Activated naive CD4-positive, alpha-beta T cell treated with anti-CD3 and anti-CD28 coated beads for 36 hours (primary cell): ENCODE data around the gene NR2F6. TPM values are rescaled to one million over a fixed set of nuclear protein-coding genes. Genes with fewer than 3 reads are reported as not detected.

Experiments
- CTCF ChIA-PET: fragments of 350-600 bp; sonication (Branson Sonifier 250); formaldehyde crosslinking; loops from one replicate; lab custom pipeline; 2021; ENCODE audit warnings: antibody characterized with exemption; lab: Charles Lee
- DNase-seq: peaks from one replicate; pipeline ENCODE4 v3.0.0-alpha.2; 2020
- H3K27ac Mint-ChIP-seq: one replicate; pipeline ENCODE4 v1.8.0; 2021; ENCODE audit warnings: mild to moderate bottlenecking, mixed read lengths
- H3K27me3 Mint-ChIP-seq: one replicate; pipeline ENCODE4 v1.8.0; 2021; ENCODE audit warnings: low read depth, mixed read lengths
- H3K36me3 Mint-ChIP-seq: one replicate; pipeline ENCODE4 v1.8.0; 2021; ENCODE audit warnings: low read depth, mixed read lengths
- H3K4me1 Mint-ChIP-seq: one replicate; pipeline ENCODE4 v1.8.0; 2021; ENCODE audit warnings: low read depth, mixed read lengths
- H3K4me3 Mint-ChIP-seq: one replicate; pipeline ENCODE4 v1.8.0; 2021; ENCODE audit warnings: mild to moderate bottlenecking, moderate library complexity, mixed read lengths
- H3K9me3 Mint-ChIP-seq: one replicate; pipeline ENCODE4 v1.8.0; 2021; ENCODE audit warnings: mixed read lengths
- intact Hi-C: fragments of 100-400 bp; cut with micrococcal nuclease; formaldehyde crosslinking; loops from one replicate; pipeline ENCODE4 v1.15.1; 2023
- total RNA-seq, 2 experiments: library from RNA; stranded (reverse); gene quantifications; one replicate each; pipeline ENCODE4 v1.2.3, GENCODE V29; 2021

The NR2F6 gene
- total RNA-seq: 1 to 10 TPM; 5.3 to 6.0 TPM

DNA sequence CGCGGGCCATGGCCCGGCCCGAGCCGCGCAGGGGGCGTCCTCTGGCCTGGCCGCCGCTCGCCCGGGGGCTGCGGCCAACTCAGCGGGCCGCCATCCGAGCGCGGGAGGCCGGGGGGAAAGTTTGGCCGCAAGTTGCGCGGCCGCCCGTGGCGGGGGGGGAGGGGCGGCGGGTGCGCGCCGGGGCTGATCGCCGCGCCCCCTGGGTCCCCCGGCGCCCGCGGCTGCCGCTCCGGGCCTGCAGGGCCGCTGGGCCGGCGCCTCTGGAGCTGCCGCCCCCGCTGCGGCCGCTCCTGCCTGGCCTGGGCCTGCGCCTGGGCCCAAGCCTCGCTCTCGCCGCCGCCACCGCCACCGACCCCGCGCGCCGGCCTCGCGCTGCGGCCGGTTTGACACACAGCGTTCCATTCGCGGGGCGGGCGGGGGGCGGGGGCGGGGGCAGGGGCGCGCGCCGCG, at the start of gene NR2F6:
NR2F6 (minus strand) TSS at position 385 of the 450 bp plus-strand sequence. CDS start 699 bp downstream, outside the sequence.
- CTCF ChIA-PET: no interaction called here
- Mint-ChIP-seq H3K27me3 (no peaks in the 10 kb centered on the region), H3K4me3 (peak within 1 kb of the TSS; percentile 85), H3K9me3 (no peaks in the 10 kb centered on the region), H3K4me1 (peaks cover 4% of the 10 kb centered on the region), H3K36me3 (no peaks in the 10 kb centered on the region), H3K27ac (peak within 1 kb of the TSS; percentile 66)
- no peak for DNase-seq
- intact Hi-C loops: no loop called here

DNA sequence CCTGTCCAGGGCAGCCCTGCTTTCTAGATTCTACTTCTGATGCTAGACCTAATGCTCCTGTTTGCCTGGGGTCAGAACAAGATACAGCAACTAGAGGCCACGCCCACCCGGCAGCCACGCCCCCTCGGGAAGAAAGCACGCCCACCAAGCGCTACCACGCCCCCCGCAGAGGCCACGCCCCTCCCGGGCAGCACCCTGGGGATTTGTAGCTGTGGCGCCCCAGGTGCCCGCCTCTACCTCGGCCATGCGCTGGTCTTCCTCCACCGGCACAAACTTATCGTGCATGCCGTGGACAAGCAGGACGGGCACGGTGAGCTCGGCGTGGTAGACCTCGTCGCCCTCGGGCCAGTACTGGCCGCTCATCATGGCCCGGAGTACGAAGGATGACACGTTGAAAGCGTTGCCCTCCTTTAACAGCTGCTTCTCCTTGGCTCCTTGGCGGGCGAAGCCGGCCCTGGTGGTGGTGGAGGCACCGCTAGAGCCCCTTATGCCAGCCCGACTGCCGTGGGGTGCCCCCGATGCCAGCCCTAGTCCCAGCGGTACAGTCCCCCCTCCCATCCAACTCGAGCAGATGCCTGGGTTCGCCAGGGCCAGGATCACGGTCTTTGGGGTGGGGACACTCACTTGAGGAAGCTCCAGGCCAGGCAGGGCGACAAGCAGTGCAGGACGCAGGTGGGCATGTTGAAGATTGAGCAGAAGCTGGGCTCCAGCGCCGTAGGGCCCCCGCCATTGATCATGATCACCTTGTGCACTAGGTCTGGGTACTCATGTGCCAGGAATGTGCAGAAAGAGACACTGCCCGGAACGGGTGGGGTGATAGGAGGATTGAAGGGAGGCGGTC, 48.6 kb upstream of the NR2F6 start:
- no peak overlapping the region for H3K27ac Mint-ChIP-seq
- peak; percentile 57 for DNase-seq
- intact Hi-C loops: no loop called here
- H3K36me3 Mint-ChIP-seq: peaks cover 4% of the 10 kb centered on the region
- H3K4me3 Mint-ChIP-seq: no peak overlapping the region
- CTCF ChIA-PET: interaction anchor here (0.5 to 2.4 kb wide), 6 partner anchors 9 to 107 kb away, joined by 3 to 10 read pairs (median 4); partner anchors contain the start of genes ABHD8 and DDA1
- peaks cover 8% of the 10 kb centered on the region for H3K4me1 Mint-ChIP-seq
- H3K27me3 Mint-ChIP-seq: no peaks in the 10 kb centered on the region
- H3K9me3 Mint-ChIP-seq: no peaks in the 10 kb centered on the region

DNA sequence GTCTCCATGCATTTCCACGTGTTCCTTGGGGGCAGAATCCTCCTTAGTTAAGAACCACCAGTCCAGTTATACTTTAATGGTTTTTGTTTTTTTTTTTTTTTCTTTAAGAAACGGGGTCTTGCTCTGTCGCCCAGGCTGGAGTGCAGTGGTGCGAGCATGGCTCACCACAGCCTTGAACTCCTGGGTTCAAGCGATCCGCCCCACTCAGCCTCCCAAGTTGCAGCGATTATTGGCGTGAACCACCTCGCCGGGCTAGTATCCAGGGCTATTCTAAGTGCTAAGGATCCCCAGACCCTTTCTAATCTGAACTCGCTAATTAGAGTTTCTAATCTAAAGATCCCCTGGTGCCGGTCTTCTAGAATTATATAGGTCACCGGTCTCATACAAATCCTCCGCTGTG, 47.9 kb upstream of the NR2F6 start:
- Mint-ChIP-seq H3K27ac (no peak overlapping the region), H3K4me1 (peaks cover 8% of the 10 kb centered on the region), H3K36me3 (peaks cover 4% of the 10 kb centered on the region), H3K9me3 (no peaks in the 10 kb centered on the region), H3K27me3 (no peaks in the 10 kb centered on the region), H3K4me3 (no peak overlapping the region)
- intact Hi-C loops: loop anchor here (2.0 kb wide), 2 partner anchors 43 to 157 kb away; partner anchors contain the start of gene GTPBP3
- CTCF ChIA-PET: interaction anchor here (0.7 to 2.4 kb wide), 7 partner anchors 10 to 817 kb away, joined by 4 to 11 read pairs (median 8); partner anchors contain the start of genes ABHD8, ANKLE1, DDA1 and MRPL34
- no peak for DNase-seq

DNA sequence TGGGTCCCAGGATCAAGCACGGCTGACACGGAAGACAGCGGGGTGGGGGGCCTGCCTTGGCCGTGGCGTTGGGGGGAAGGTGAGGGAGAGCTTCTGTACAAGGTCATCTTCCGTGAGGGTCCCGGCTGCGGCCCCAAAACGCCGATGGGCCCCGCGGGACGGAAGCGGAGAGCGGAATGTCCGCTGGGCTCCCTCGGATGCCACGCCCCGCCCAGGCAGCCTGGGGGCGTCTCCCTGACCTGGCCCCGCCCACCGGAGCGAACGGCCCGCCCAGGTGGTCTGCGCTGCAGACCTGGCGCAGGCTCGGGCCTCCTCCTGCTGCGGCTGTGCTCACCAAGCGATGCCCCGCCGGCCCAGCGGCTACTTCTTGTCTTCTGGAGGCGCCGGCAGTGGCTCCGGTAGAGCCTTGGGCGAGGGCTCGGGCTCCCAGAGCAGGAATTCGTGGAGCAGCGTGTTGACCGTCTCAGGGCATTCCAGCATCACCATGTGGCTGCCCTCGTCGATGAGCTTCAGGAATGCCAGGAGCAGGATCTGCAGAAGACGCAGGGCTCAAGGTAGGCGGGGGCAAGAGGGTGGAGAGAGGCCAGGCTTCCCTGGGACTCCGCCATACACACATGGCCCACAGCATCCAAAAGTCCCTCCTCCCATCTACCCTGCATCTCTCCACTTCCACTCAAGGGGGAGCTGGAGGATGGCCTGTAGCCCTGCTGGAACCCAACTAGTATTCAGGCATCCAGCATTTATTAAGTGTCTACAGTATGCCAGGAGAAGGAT, 46.8 kb upstream of the NR2F6 start:
- peak overlapping the region; percentile 87 for H3K4me3 Mint-ChIP-seq
- no peaks in the 10 kb centered on the region for H3K9me3 Mint-ChIP-seq
- intact Hi-C loops: loop anchor here (1.0 to 2.0 kb wide), 6 partner anchors 13 to 158 kb away; partner anchors contain the start of genes GTPBP3 and MRPL34
- peak; percentile 88 for DNase-seq
- peaks cover 8% of the 10 kb centered on the region for H3K4me1 Mint-ChIP-seq
- peak overlapping the region; percentile 56 for H3K27ac Mint-ChIP-seq
- CTCF ChIA-PET: interaction anchor here (0.6 to 2.4 kb wide), 13 partner anchors 9 to 816 kb away, joined by 3 to 11 read pairs (median 4); partner anchors contain the start of genes ABHD8, ANKLE1 and MRPL34
- no peaks in the 10 kb centered on the region for H3K27me3 Mint-ChIP-seq
- no peaks in the 10 kb centered on the region for H3K36me3 Mint-ChIP-seq

DNA sequence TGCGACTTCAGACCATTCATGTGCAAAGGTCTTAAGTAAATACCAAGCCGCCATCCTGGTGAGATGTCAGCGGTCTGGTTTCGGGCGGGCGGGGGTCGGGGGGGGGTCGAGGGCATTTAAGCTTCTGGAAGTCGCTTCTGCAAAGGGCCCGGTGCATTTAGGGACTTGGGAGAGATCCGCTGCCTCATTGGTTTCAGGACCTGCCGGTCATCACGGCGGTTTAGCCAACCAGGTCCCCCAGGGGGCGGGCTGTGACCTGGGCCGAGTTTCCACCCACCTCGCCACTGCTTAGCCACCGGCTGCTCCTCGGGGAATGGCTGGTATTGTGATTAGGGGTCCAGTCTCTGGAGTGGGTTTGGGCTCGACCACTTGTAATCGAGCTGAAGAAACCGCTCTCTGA, 43.8 kb upstream of the NR2F6 start:
- Mint-ChIP-seq H3K36me3 (peaks cover 5% of the 10 kb centered on the region), H3K27me3 (no peaks in the 10 kb centered on the region), H3K4me1 (peaks cover 5% of the 10 kb centered on the region), H3K4me3 (no peak overlapping the region), H3K9me3 (no peaks in the 10 kb centered on the region), H3K27ac (no peak overlapping the region)
- CTCF ChIA-PET: interaction anchor here (0.7 to 1.9 kb wide), 3 partner anchors 15 to 190 kb away, joined by 3 to 8 read pairs (median 3); no protein-coding TSS in a partner anchor
- intact Hi-C loops: loop anchor here (10.0 kb wide), 1 partner anchor 575 kb away; the partner anchor contains the start of gene NWD1
- DNase-seq: peak; percentile 65

DNA sequence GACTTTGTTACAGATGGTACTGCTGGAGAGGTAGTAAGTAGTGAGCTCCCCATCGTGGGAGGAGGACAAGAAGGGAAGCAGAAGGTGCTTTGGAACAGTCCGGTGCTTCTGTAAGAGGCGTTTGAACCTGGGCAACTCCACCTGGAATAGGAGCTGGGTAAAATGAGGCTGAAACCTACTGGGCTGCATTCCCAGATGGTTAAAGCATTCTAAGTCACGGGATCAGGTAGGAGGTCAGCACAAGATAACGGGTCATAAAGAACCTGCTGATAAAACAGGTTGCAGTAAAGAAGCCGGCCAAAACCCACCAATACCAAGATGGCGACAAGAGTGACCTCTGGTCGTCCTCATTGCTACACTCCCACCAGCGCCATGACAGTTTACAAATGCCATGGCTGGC, 41.0 kb upstream of the NR2F6 start:
- no peak for DNase-seq
- no peaks in the 10 kb centered on the region for H3K9me3 Mint-ChIP-seq
- no peaks in the 10 kb centered on the region for H3K27me3 Mint-ChIP-seq
- CTCF ChIA-PET: interaction anchor here (1.4 kb wide), 1 partner anchor 27 kb away, joined by 3 read pairs; no protein-coding TSS in a partner anchor
- no peak overlapping the region for H3K4me3 Mint-ChIP-seq
- H3K27ac Mint-ChIP-seq: no peak overlapping the region
- intact Hi-C loops: loop anchor here (10.0 kb wide), 1 partner anchor 572 kb away; the partner anchor contains the start of gene NWD1
- H3K36me3 Mint-ChIP-seq: peaks cover 17% of the 10 kb centered on the region
- H3K4me1 Mint-ChIP-seq: peaks cover 8% of the 10 kb centered on the region

DNA sequence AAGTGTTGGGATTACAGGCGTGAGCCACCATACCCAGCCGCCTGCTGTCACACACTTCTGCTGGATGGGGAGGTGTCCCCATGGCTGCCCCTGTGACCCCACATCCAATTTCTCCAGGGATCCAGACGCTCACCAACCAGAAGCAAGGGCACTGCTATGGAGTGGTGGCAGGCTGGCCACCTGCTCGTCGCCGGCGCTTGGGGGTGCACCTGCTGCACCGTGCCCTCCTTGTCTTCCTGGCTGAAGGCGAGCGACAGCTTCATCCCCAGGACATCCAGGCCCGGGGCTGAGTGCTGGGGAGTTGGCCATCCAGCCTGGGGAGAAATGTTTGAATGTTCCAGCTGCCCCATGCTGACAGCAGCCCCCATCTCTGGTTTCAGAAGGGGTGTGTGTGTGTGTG, 40.5 kb upstream of the NR2F6 start:
- H3K4me3 Mint-ChIP-seq: no peak overlapping the region
- H3K36me3 Mint-ChIP-seq: peaks cover 17% of the 10 kb centered on the region
- DNase-seq: no peak
- H3K27me3 Mint-ChIP-seq: no peaks in the 10 kb centered on the region
- CTCF ChIA-PET: interaction anchor here (1.4 kb wide), 1 partner anchor 26 kb away, joined by 3 read pairs; no protein-coding TSS in a partner anchor
- intact Hi-C loops: loop anchor here (10.0 kb wide), 1 partner anchor 571 kb away; the partner anchor contains the start of gene NWD1
- no peak overlapping the region for H3K27ac Mint-ChIP-seq
- H3K9me3 Mint-ChIP-seq: no peaks in the 10 kb centered on the region
- peaks cover 11% of the 10 kb centered on the region for H3K4me1 Mint-ChIP-seq

DNA sequence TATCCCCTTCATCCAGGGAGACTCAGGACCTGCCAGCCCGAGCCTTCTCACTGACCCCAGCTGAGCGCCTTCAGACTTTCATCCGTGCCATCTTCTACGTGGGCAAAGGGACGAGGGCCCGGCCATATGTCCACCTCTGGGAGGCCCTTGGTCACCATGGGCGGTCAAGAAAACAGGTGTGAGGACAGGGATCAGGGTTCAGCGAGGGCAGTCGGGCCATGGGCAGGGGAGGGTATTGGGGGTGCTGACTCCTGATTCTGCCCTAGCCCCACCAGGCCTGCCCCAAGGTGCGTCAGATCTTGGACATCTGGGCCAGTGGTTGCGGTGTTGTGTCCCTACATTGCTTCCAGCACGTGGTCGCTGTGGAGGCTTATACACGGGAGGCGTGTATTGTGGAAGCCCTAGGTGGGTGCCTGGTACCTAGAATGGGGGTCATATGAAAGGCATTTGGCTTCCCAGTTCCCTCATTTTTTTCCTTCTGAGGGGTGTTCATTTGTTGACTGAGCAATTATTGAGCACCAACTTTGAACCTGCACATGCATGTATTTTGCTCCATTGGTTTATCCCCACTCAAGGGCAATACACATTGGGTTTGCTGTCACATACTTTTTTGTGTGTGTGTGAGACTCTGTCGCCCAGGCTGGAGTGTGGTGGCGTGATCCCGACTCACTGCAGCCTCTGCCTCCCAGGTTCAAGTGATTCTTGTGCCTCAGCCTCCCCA, 39.9 kb upstream of the NR2F6 start:
- H3K27me3 Mint-ChIP-seq: no peaks in the 10 kb centered on the region
- H3K36me3 Mint-ChIP-seq: peaks cover 17% of the 10 kb centered on the region
- H3K9me3 Mint-ChIP-seq: no peaks in the 10 kb centered on the region
- CTCF ChIA-PET: interaction anchor here (0.7 to 1.4 kb wide), 2 partner anchors 25 to 242 kb away, joined by 3 read pairs; no protein-coding TSS in a partner anchor
- intact Hi-C loops: loop anchor here (10.0 kb wide), 1 partner anchor 571 kb away; the partner anchor contains the start of gene NWD1
- no peak overlapping the region for H3K27ac Mint-ChIP-seq
- peaks cover 13% of the 10 kb centered on the region for H3K4me1 Mint-ChIP-seq
- DNase-seq: no peak
- H3K4me3 Mint-ChIP-seq: no peak overlapping the region

DNA sequence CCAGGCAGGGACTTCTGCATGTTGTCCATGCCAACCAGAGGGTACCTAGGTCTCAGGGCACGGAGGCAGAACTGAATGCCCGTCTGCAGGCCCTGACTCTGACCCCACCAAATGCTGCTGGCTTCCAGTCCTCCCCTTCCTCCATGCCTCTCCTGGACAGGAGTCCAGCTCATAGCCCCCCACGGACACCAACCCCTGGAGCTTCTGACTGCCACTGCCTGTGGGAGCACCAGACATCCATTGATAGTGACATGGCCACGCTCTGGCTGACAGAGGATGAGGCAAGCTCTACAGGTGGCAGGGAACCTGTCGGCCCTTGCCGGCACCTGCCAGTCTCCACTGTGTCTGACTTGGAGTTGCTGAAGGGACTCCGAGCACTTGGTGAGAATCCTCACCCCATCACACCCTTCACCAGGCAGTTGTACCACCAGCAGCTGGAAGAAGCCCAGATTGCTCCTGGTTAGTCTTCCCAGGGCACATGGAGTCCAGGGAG, 37.8 kb upstream of the NR2F6 start:
- H3K4me3 Mint-ChIP-seq: peak overlapping the region; percentile 22
- peaks cover 13% of the 10 kb centered on the region for H3K4me1 Mint-ChIP-seq
- DNase-seq: no peak
- CTCF ChIA-PET: interaction anchor here (0.6 to 6.2 kb wide), 14 partner anchors 9 to 295 kb away, joined by 3 to 59 read pairs (median 3); partner anchors contain the start of genes ABHD8, BABAM1, MRPL34 and USHBP1
- intact Hi-C loops: loop anchor here (5.0 to 10.0 kb wide), 2 partner anchors 66 to 569 kb away; partner anchors contain the start of genes NWD1 and USE1
- peaks cover 17% of the 10 kb centered on the region for H3K36me3 Mint-ChIP-seq
- no peaks in the 10 kb centered on the region for H3K9me3 Mint-ChIP-seq
- no peaks in the 10 kb centered on the region for H3K27me3 Mint-ChIP-seq
- H3K27ac Mint-ChIP-seq: no peak overlapping the region

DNA sequence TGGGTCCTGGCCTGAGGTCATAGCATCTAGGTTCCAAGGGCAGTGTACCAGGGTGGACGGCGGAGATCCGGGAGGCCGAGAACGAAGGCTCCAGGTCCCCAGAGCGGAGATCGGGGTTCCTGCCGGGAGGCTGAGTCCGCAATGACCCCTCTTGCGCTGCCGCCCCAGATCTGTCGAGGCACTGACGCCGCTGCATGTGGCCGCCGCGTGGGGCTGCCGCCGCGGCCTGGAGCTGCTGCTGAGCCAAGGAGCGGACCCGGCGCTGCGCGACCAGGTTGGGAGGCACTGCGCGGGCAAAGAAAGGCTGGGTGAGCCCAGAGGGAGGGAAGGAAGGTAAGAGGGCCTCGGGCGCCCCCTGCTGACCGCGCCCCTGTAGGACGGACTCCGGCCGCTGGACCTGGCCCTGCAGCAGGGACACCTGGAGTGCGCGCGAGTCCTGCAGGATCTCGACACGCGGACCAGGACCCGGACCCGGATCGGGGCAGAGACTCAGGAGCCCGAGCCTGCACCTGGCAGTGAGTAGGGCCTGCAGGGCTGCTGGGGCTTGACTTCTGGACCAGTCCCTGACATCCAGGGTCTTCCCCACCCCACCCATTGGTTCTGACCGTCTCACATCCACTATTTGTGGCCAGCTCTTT, 36.9 kb upstream of the NR2F6 start:
- Mint-ChIP-seq H3K9me3 (no peaks in the 10 kb centered on the region), H3K4me3 (peak overlapping the region; percentile 85), H3K4me1 (peaks cover 13% of the 10 kb centered on the region), H3K27ac (no peak overlapping the region), H3K27me3 (no peaks in the 10 kb centered on the region), H3K36me3 (peaks cover 17% of the 10 kb centered on the region)
- CTCF ChIA-PET: interaction anchor here (0.5 to 6.2 kb wide), 13 partner anchors 10 to 294 kb away, joined by 3 to 59 read pairs (median 4); partner anchors contain the start of genes BABAM1, OCEL1, USE1 and USHBP1
- intact Hi-C loops: loop anchor here (1.0 to 10.0 kb wide), 7 partner anchors 21 to 568 kb away; partner anchors contain the start of genes NWD1 and USE1
- peak; percentile 87 for DNase-seq
